Liver (tissue), 3 donors: ENCODE data around the gene PPP2R5C.

Source experiments
- EGR1 ChIP-seq, 2 donors: IDR thresholded peaks; 2 replicates each; pipeline ENCODE4 v1.6.1; 2016 to 2018; ENCODE audit warnings: antibody characterized with exemption in 2 of 2, low read depth in 2 of 2
- YY1 ChIP-seq: IDR thresholded peaks from 2 replicates; pipeline ENCODE4 v1.6.1; 2016; ENCODE audit warnings: antibody characterized with exemption, mild to moderate bottlenecking
- TF ChIP-seq, protein P1 (sequence below): fragments of 150-350 bp; IDR thresholded peaks from 2 replicates; pipeline ENCODE4 v1.5.1; 2017; ENCODE audit warnings: improper control_type of control experiment, low read depth, low read length; ENCODE audit not compliant: missing input control
- TF ChIP-seq, protein P2 (sequence below): IDR thresholded peaks from 2 replicates; pipeline ENCODE4 v1.6.1; 2016; ENCODE audit warnings: antibody characterized with exemption
- donor health status: healthy.
- donor health status: healthy.

DNA sequence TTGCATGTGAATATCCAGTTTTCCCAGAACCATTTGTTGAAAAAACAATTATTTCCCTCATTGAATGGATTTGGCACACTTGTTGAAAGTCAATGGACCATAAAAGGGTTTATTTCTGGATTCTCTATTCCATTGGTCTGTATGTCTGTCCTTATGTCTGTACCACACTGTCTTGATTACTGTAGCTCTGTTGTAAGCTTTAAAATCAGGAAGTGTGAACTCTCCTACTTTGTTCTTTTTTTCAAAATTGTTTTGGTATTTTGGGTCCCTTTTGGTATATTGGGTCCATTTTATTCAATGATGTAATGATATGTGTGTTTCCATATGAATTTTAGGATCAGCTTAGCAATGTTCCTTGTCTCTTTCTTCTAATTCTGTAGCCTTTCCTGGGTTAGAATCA lies 64.8 kb downstream of the PPP2R5C start:
- TF ChIP-seq, protein P1, sequence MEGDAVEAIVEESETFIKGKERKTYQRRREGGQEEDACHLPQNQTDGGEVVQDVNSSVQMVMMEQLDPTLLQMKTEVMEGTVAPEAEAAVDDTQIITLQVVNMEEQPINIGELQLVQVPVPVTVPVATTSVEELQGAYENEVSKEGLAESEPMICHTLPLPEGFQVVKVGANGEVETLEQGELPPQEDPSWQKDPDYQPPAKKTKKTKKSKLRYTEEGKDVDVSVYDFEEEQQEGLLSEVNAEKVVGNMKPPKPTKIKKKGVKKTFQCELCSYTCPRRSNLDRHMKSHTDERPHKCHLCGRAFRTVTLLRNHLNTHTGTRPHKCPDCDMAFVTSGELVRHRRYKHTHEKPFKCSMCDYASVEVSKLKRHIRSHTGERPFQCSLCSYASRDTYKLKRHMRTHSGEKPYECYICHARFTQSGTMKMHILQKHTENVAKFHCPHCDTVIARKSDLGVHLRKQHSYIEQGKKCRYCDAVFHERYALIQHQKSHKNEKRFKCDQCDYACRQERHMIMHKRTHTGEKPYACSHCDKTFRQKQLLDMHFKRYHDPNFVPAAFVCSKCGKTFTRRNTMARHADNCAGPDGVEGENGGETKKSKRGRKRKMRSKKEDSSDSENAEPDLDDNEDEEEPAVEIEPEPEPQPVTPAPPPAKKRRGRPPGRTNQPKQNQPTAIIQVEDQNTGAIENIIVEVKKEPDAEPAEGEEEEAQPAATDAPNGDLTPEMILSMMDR = no peak
- TF ChIP-seq EGR1 (IDR thresholded peaks at IDR 0.05; ENCODE audit: low read depth in 2 of 2) (no peak), YY1 (no peak)
- TF ChIP-seq, protein P2, sequence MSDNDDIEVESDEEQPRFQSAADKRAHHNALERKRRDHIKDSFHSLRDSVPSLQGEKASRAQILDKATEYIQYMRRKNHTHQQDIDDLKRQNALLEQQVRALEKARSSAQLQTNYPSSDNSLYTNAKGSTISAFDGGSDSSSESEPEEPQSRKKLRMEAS = no peak
